Progenitor cell of endocrine pancreas (in vitro differentiated cells): ENCODE results near the gene FAM111B. TPM values are rescaled to one million over a fixed set of nuclear protein-coding genes. Genes with fewer than 3 reads are reported as not detected.

Experiments
- DNase-seq: peaks from one replicate; pipeline ENCODE4 v3.0.0; 2021; ENCODE audit warnings: low spot score; ENCODE audit not compliant: unreplicated experiment
- H3K27ac Mint-ChIP-seq: 2 replicates; pipeline ENCODE4 v1.8.0; 2021; ENCODE audit warnings: mild to moderate bottlenecking, moderate library complexity, mixed read lengths
- H3K27me3 Mint-ChIP-seq: 2 replicates; pipeline ENCODE4 v1.8.0; 2021; ENCODE audit warnings: mixed read lengths
- H3K36me3 Mint-ChIP-seq: 2 replicates; pipeline ENCODE4 v1.8.0; 2022; ENCODE audit warnings: mixed read lengths; ENCODE audit not compliant: insufficient read depth
- H3K4me1 Mint-ChIP-seq: 2 replicates; pipeline ENCODE4 v1.8.0; 2021; ENCODE audit warnings: low read depth, mixed read lengths
- H3K4me3 Mint-ChIP-seq: 2 replicates; pipeline ENCODE4 v1.8.0; 2021; ENCODE audit warnings: low read depth, mild to moderate bottlenecking, moderate library complexity, mixed read lengths
- H3K9me3 Mint-ChIP-seq: 2 replicates; pipeline ENCODE4 v1.8.0; 2021; ENCODE audit warnings: low read depth, mixed read lengths
- CTCF ChIP-seq: fragments of 200-600 bp; sonication (generic); IDR thresholded peaks from one replicate; pipeline ENCODE4 v1.5.0; 2021; ENCODE audit warnings: antibody characterized with exemption, mild to moderate bottlenecking; ENCODE audit not compliant: unreplicated experiment
- total RNA-seq: library from RNA; stranded (reverse); gene quantifications from 2 replicates; pipeline ENCODE4 v1.2.1, GENCODE V29; 2021

The FAM111B gene
- total RNA-seq, 1 donor from 2014 or later = 14.7 TPM

GRCh38 chr11:59141673-59142460 is 34.8 kb downstream of the FAM111B start:
- Mint-ChIP-seq H3K4me3 (peak overlapping the region; percentile 88), H3K27me3 (no peaks in the 10 kb centered on the region), H3K4me1 (peaks cover 38% of the 10 kb centered on the region), H3K36me3 (peaks cover 6% of the 10 kb centered on the region), H3K27ac (peak overlapping the region; percentile 97), H3K9me3 (no peaks in the 10 kb centered on the region)
- no peak for DNase-seq
- no peak for TF ChIP-seq CTCF

GRCh38 chr11:59142530-59143507 is 35.8 kb downstream of the FAM111B start, which contains the start of gene FAM111A:
Gene FAM111A, plus strand, starts transcription at chr11:59142856. Its CDS starts 6,017 bp downstream, at chr11:59148873.
- peak; percentile 67 for DNase-seq
- Mint-ChIP-seq H3K4me3 (peak within 1 kb of the TSS; percentile 88), H3K4me1 (peaks cover 40% of the 10 kb centered on the region), H3K36me3 (peaks cover 2% of the 10 kb centered on the region), H3K9me3 (no peaks in the 10 kb centered on the region), H3K27ac (peak within 1 kb of the TSS; percentile 97), H3K27me3 (no peaks in the 10 kb centered on the region)
- peak; percentile 49 for TF ChIP-seq CTCF

GRCh38 chr11:59144096-59144495 is 37.1 kb downstream of the FAM111B start:
- Mint-ChIP-seq H3K27ac (peak overlapping the region; percentile 97), H3K9me3 (no peaks in the 10 kb centered on the region), H3K4me1 (peaks cover 40% of the 10 kb centered on the region), H3K27me3 (no peaks in the 10 kb centered on the region), H3K4me3 (peak overlapping the region; percentile 88), H3K36me3 (peaks cover 5% of the 10 kb centered on the region)
- DNase-seq = no peak
- TF ChIP-seq CTCF = no peak

- TF ChIP-seq CTCF = no peak
- DNase-seq = peak; percentile 55
- H3K9me3 Mint-ChIP-seq = no peaks in the 10 kb centered on the region
- H3K27ac Mint-ChIP-seq = peak overlapping the region; percentile 81
- H3K4me3 Mint-ChIP-seq = peak overlapping the region; percentile 88
- no peaks in the 10 kb centered on the region for H3K27me3 Mint-ChIP-seq
- peaks cover 7% of the 10 kb centered on the region for H3K36me3 Mint-ChIP-seq
- peaks cover 40% of the 10 kb centered on the region for H3K4me1 Mint-ChIP-seq
These were observed 37.7 kb downstream of the FAM111B start for GRCh38 chr11:59144579-59145345.
